C4-2B (cell line): ENCODE data around the gene MYO15A.

Experiments used
- H3K27ac ChIP-seq: fragments of 450-650 bp; 2 replicates; pipeline ENCODE4 v1.5.1; 2017
- ZFX ChIP-seq: fragments of 450-650 bp; IDR thresholded peaks from 2 replicates; pipeline ENCODE4 v1.6.1; 2017
- TF ChIP-seq, protein P1 (sequence below): fragments of 450-650 bp; conservative IDR thresholded peaks from 2 replicates; pipeline ENCODE4 v1.5.1; 2017; ENCODE audit warnings: mild to moderate bottlenecking

The MYO15A gene

GRCh38 chr17:18151290-18151689 is 42.7 kb downstream of the MYO15A start:
- no peak for TF ChIP-seq ZFX
- TF ChIP-seq, protein P1, sequence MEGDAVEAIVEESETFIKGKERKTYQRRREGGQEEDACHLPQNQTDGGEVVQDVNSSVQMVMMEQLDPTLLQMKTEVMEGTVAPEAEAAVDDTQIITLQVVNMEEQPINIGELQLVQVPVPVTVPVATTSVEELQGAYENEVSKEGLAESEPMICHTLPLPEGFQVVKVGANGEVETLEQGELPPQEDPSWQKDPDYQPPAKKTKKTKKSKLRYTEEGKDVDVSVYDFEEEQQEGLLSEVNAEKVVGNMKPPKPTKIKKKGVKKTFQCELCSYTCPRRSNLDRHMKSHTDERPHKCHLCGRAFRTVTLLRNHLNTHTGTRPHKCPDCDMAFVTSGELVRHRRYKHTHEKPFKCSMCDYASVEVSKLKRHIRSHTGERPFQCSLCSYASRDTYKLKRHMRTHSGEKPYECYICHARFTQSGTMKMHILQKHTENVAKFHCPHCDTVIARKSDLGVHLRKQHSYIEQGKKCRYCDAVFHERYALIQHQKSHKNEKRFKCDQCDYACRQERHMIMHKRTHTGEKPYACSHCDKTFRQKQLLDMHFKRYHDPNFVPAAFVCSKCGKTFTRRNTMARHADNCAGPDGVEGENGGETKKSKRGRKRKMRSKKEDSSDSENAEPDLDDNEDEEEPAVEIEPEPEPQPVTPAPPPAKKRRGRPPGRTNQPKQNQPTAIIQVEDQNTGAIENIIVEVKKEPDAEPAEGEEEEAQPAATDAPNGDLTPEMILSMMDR = no peak
- H3K27ac ChIP-seq = no peak overlapping the region

DNA sequence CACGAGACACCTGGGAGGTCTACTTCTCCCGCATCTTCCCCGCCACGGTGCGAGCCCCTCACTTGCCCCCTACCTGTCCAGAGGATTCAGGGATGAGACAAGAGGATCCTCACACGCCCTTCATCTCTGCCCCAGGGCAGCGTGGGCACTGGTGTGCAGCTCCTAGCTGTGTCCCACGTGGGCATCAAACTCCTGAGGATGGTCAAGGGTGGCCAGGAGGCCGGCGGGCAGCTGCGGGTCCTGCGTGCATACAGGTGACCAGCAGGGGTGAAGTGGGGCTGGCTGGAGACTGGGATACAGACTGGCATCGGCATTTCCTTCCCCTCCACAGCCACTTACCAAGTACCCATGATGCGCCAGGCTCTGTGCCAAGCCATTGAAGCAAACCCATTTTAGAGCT is 46.6 kb downstream of the MYO15A start:
- no peak overlapping the region for H3K27ac ChIP-seq
- TF ChIP-seq, protein P1 = no peak
- no peak for TF ChIP-seq ZFX

DNA sequence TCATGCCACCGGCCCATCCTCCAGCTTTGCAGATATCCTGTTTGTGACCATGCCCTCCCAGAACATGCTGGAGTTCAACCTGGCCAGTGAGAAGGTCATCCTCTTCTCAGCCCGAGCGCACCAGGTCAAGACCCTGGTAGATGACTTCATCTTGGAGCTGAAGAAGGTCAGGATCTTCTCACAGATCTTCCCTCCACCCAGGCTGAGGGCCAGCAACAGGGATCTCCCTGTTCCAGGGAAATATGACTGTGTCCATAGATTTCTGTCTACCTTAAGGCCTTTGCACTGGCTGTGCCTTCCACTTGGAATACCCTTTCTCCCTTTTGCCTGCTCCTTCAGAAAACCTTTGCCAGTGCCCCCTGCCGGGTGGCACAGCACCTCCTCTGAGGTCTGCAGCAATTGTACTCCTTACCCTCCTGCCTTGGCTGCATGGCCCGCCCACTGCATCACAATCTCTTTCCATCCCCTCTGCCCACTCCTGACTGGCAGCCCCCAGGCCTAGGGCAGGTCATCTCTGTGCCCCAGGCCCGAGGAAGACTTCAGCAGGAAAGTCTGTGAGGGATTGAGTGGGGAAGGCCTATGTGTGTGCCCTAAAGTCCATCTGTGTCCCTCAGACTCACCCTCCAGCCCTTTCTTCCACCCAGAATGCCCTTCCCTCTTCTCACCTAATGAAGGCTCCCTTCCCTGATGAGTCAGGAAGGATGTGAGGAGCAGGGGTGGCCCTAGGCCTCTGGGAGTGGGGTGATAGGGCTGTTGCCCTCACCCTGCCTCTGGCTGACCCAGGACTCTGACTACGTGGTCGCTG is 47.8 kb downstream of the MYO15A start:
- TF ChIP-seq, protein P1 = no peak
- no peak for TF ChIP-seq ZFX
- H3K27ac ChIP-seq = no peak overlapping the region

- no peak overlapping the region for H3K27ac ChIP-seq
- TF ChIP-seq, protein P1 = no peak
- no peak for TF ChIP-seq ZFX
Observed at GRCh38 chr17:18156976-18157280, 48.4 kb downstream of the MYO15A start.

DNA sequence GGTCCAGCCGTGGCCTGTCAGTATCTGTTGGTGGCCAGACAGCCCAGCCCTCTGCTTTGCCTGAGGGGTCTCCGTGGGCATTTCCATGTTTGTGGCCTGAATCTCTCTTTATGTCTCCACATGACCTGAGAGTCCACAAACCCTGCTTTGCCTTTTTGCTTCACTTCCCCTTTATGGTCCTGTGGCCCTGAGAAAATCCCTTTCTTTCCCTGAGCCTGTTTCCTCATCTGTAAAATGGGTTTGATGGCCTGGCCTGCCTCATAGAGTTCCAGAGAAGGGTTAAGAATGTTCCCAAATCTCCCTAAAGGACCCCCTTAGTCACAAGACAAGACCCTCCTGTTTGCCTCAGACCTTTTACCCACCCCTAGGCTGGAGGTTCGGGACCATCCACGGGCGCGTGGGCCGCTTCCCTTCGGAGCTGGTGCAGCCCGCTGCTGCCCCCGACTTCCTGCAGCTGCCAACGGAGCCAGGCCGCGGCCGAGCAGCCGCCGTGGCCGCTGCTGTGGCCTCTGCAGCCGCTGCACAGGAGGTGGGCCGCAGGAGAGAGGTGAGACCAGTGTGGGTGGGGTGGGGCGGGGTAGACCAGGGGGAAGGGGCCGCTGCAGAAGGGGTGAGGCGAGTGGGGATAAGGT is 48.9 kb downstream of the MYO15A start:
- no peak for TF ChIP-seq ZFX
- TF ChIP-seq, protein P1 = no peak
- H3K27ac ChIP-seq = no peak overlapping the region

GRCh38 chr17:18158022-18158600 is 49.6 kb downstream of the MYO15A start:
- TF ChIP-seq ZFX = no peak
- TF ChIP-seq, protein P1 = no peak
- no peak overlapping the region for H3K27ac ChIP-seq

DNA sequence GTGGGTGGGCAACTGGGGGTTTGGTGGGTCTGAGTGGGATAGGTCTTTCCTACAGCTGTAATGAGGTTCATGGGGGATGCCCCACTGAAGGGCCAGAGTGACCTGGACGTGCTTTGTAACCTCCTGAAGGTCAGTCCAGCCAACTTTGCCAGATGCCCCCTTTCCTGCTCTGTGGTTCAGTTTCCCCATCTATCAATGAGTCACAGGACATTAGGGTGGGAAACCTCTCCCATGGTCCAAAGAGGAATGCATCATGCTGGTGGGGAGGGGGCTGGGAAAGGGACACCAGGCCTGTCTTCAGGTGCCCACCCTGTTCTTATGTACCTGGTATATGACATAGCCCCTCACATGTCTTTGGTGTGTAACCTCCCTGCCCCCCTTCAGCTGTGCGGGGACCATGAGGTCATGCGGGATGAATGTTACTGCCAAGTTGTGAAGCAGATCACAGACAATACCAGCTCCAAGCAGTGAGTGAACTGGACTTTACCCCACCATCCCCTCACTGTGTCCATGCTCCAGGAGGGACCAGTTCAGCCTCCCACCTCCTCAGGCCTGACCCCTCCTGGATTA is 51.1 kb downstream of the MYO15A start:
- no peak overlapping the region for H3K27ac ChIP-seq
- TF ChIP-seq ZFX = no peak
- TF ChIP-seq, protein P1 = no peak
